PC-3 (cell line): ENCODE data around the gene KCNJ6.

ENCODE experiments used
- EZH2 ChIP-seq: fragments of 300-600 bp; sonication (generic); IDR thresholded peaks from one replicate; pipeline ENCODE4 v1.6.1; 2017; ENCODE audit warnings: antibody characterized with exemption, mild to moderate bottlenecking, low read length; ENCODE audit not compliant: unreplicated experiment
- TF ChIP-seq, protein P1 (sequence below): fragments of 300-600 bp; sonication (generic); conservative IDR thresholded peaks from 2 replicates; pipeline ENCODE4 v1.5.1; 2017; ENCODE audit warnings: antibody characterized with exemption, low read depth, mild to moderate bottlenecking, low read length

DNA sequence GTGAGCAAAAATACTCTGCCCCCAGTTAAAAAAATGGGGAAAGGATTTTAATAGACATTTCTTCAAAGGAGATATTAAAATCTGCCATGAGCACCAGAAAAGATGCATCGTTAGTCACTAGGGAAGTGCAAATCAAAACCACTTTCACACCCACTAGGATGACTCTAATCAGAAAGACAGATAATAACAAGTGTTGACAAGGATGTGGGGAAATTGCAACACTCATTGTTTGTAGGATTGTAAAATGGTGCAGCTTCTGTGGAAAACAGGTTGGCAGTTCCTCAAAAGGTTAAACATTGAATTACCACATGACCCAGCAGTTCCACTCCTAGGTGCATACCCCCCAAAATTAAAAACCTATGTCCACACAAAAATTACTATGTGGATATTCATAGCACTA, 112.3 kb downstream of the KCNJ6 start:
- no peak for TF ChIP-seq EZH2
- TF ChIP-seq, protein P1, sequence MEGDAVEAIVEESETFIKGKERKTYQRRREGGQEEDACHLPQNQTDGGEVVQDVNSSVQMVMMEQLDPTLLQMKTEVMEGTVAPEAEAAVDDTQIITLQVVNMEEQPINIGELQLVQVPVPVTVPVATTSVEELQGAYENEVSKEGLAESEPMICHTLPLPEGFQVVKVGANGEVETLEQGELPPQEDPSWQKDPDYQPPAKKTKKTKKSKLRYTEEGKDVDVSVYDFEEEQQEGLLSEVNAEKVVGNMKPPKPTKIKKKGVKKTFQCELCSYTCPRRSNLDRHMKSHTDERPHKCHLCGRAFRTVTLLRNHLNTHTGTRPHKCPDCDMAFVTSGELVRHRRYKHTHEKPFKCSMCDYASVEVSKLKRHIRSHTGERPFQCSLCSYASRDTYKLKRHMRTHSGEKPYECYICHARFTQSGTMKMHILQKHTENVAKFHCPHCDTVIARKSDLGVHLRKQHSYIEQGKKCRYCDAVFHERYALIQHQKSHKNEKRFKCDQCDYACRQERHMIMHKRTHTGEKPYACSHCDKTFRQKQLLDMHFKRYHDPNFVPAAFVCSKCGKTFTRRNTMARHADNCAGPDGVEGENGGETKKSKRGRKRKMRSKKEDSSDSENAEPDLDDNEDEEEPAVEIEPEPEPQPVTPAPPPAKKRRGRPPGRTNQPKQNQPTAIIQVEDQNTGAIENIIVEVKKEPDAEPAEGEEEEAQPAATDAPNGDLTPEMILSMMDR, result no peak
